H9 (cell line): Measurements from ENCODE around the gene CDK2AP2. TPM values are rescaled to one million over a fixed set of nuclear protein-coding genes. Genes with fewer than 3 reads are reported as not detected.
A peak's percentile ranks its signal among the peaks of the same experiment; 100 is the strongest.

Experiments used
- DNase-seq: peaks from one replicate; pipeline ENCODE4 v3.0.0-alpha.2; 2017
- H2AFZ ChIP-seq: one replicate; pipeline ENCODE4 v1.6.1; 2013; ENCODE audit warnings: mild to moderate bottlenecking, low read length, control low read depth, moderate library complexity
- H2AK5ac ChIP-seq: 2 replicates; pipeline ENCODE4 v1.6.1; 2013; ENCODE audit warnings: low read length, control low read depth, mixed read lengths; ENCODE audit not compliant: insufficient read length
- H2BK120ac ChIP-seq: one replicate; pipeline ENCODE4 v1.6.1; 2013; ENCODE audit warnings: low read depth, mild to moderate bottlenecking, low read length, control low read depth, inconsistent platforms; ENCODE audit not compliant: poor library complexity, severe bottlenecking
- H2BK12ac ChIP-seq: 2 replicates; pipeline ENCODE4 v1.6.1; 2013; ENCODE audit warnings: low read length, control low read depth, mixed read lengths, low read depth; ENCODE audit not compliant: insufficient read length
- H2BK15ac ChIP-seq: 2 replicates; pipeline ENCODE4 v1.6.1; 2013; ENCODE audit warnings: low read depth, low read length, control low read depth
- H2BK20ac ChIP-seq: one replicate; pipeline ENCODE4 v1.6.1; 2013; ENCODE audit warnings: low read depth, mild to moderate bottlenecking, low read length, control low read depth, inconsistent platforms; ENCODE audit not compliant: poor library complexity, severe bottlenecking
- H2BK5ac ChIP-seq: 2 replicates; pipeline ENCODE4 v1.6.1; 2013; ENCODE audit warnings: low read length, control low read depth, mixed read lengths; ENCODE audit not compliant: insufficient read length
- H3K14ac ChIP-seq: 2 replicates; pipeline ENCODE4 v1.6.1; 2013; ENCODE audit warnings: low read length, control low read depth; ENCODE audit not compliant: insufficient read depth
- H3K18ac ChIP-seq: 2 replicates; pipeline ENCODE4 v1.6.1; 2013; ENCODE audit warnings: low read depth, mild to moderate bottlenecking, mixed read lengths, low read length, control low read depth; ENCODE audit not compliant: insufficient read length
- H3K23ac ChIP-seq: 2 replicates; pipeline ENCODE4 v1.6.1; 2013; ENCODE audit warnings: low read length, control low read depth, mixed read lengths, low read depth; ENCODE audit not compliant: insufficient read length
- H3K23me2 ChIP-seq: 2 replicates; pipeline ENCODE4 v1.6.1; 2013; ENCODE audit warnings: low read depth, mild to moderate bottlenecking, mixed read lengths, low read length, control low read depth; ENCODE audit not compliant: insufficient read length, poor library complexity, severe bottlenecking
- H3K27ac ChIP-seq: 2 replicates; pipeline ENCODE4 v1.5.1; 2013; ENCODE audit warnings: low read length, control low read depth, mixed read lengths, low read depth; ENCODE audit not compliant: insufficient read length
- H3K27me3 ChIP-seq: 2 replicates; pipeline ENCODE4 v1.6.1; 2013; ENCODE audit warnings: low read length, control low read depth, inconsistent platforms; ENCODE audit not compliant: insufficient read depth
- H3K4ac ChIP-seq: 2 replicates; pipeline ENCODE4 v1.6.1; 2013; ENCODE audit warnings: low read depth, mild to moderate bottlenecking, control low read depth, inconsistent platforms, low read length, moderate library complexity
- H3K4me1 ChIP-seq: 2 replicates; pipeline ENCODE4 v1.6.1; 2013; ENCODE audit warnings: low read length, control low read depth, inconsistent platforms; ENCODE audit not compliant: insufficient read depth
- H3K4me2 ChIP-seq: 2 replicates; pipeline ENCODE4 v1.6.1; 2013; ENCODE audit warnings: low read length, control low read depth, mixed read lengths; ENCODE audit not compliant: insufficient read length, insufficient read depth
- H3K56ac ChIP-seq: 2 replicates; pipeline ENCODE4 v1.6.1; 2013; ENCODE audit warnings: low read depth, mild to moderate bottlenecking, mixed read lengths, low read length, control low read depth; ENCODE audit not compliant: insufficient read length
- H3K79me1 ChIP-seq: 2 replicates; pipeline ENCODE4 v1.6.1; 2013; ENCODE audit warnings: low read depth, mild to moderate bottlenecking, moderate library complexity, low read length, control low read depth, inconsistent platforms; ENCODE audit not compliant: insufficient read depth, poor library complexity, severe bottlenecking
- H3K79me2 ChIP-seq: 2 replicates; pipeline ENCODE4 v1.6.1; 2013; ENCODE audit warnings: low read length, control low read depth, inconsistent platforms; ENCODE audit not compliant: insufficient read depth
- H3K9ac ChIP-seq: 2 replicates; pipeline ENCODE4 v1.6.1; 2013; ENCODE audit warnings: low read length, control low read depth, mixed read lengths; ENCODE audit not compliant: insufficient read length; ENCODE audit errors: extremely low read depth
- H3K9me3 ChIP-seq: one replicate; pipeline ENCODE4 v1.6.1; 2013; ENCODE audit warnings: low read depth, low read length, inconsistent platforms; ENCODE audit not compliant: control insufficient read depth
- H3T11ph ChIP-seq: one replicate; pipeline ENCODE4 v1.6.1; 2013; ENCODE audit warnings: mild to moderate bottlenecking, low read length, control low read depth, inconsistent platforms
- H4K20me1 ChIP-seq: one replicate; pipeline ENCODE4 v1.6.1; 2013; ENCODE audit not compliant: control insufficient read depth, insufficient read length, insufficient read depth
- H4K5ac ChIP-seq: 2 replicates; pipeline ENCODE4 v1.6.1; 2013; ENCODE audit warnings: low read depth, mild to moderate bottlenecking, mixed read lengths, low read length, control low read depth; ENCODE audit not compliant: insufficient read length
- H4K8ac ChIP-seq: replicated peaks from 2 replicates; pipeline ENCODE4 v1.6.1; 2013; ENCODE audit warnings: low read length, control low read depth, mixed read lengths, low read depth; ENCODE audit not compliant: insufficient read length
- H4K91ac ChIP-seq: 2 replicates; pipeline ENCODE4 v1.6.1; 2013; ENCODE audit warnings: low read depth, mild to moderate bottlenecking, moderate library complexity, mixed read lengths, low read length, control low read depth; ENCODE audit not compliant: insufficient read length
- H3K27ac Mint-ChIP-seq, 3 experiments: 2 replicates in 2 of 3; 3 replicates in 1 of 3; pipeline ENCODE4 v1.8.0; 2020 to 2021; ENCODE audit warnings: mixed read lengths in 3 of 3, mild to moderate bottlenecking in 1 of 3, moderate library complexity in 1 of 3
- H3K27me3 Mint-ChIP-seq: 2 replicates; pipeline ENCODE4 v1.8.0; 2021; ENCODE audit warnings: low read depth, mild to moderate bottlenecking, moderate library complexity, mixed read lengths
- H3K36me3 Mint-ChIP-seq, 3 experiments: 2 replicates in 2 of 3; 3 replicates in 1 of 3; pipeline ENCODE4 v1.8.0; 2020 to 2021; ENCODE audit warnings: low read depth in 3 of 3, mixed read lengths in 3 of 3; ENCODE audit not compliant: insufficient read depth in 1 of 3
- H3K4me1 Mint-ChIP-seq, 2 experiments: 2 replicates each; pipeline ENCODE4 v1.8.0; 2020; ENCODE audit warnings: mixed read lengths in 2 of 2
- H3K4me3 Mint-ChIP-seq, 2 experiments: 2 replicates in 1 of 2; 3 replicates in 1 of 2; pipeline ENCODE4 v1.8.0; 2020 to 2021; ENCODE audit warnings: mild to moderate bottlenecking in 2 of 2, mixed read lengths in 2 of 2, moderate library complexity in 1 of 2
- H3K9me3 Mint-ChIP-seq, 2 experiments: 2 replicates in 1 of 2; 3 replicates in 1 of 2; pipeline ENCODE4 v1.8.0; 2020; ENCODE audit warnings: mild to moderate bottlenecking in 2 of 2, mixed read lengths in 2 of 2, moderate library complexity in 1 of 2
- CTCF ChIP-seq: fragments of 200-600 bp; sonication (generic); conservative IDR thresholded peaks from 3 replicates; pipeline ENCODE4 v1.8.0; 2021; ENCODE audit warnings: antibody characterized with exemption, mild to moderate bottlenecking
- WGBS: extraction: QIAGEN DNeasy Blood & Tissue Kit; methylation state at CpG from one replicate; pipeline ENCODE4 v1.1.7; 2013; ENCODE audit warnings: missing lambda C conversion rate, low lambda C conversion rate, mixed read lengths; ENCODE audit not compliant: insufficient read length; ENCODE audit errors: extremely low coverage; 5-methylcytosine and 5-hydroxymethylcytosine counted together
- total RNA-seq: library from RNA; stranded (reverse); gene quantifications from 2 replicates; pipeline ENCODE4 v1.2.1, GENCODE V29; 2021

The CDK2AP2 gene
- total RNA-seq, 1 experiment from 2014 or later = 36.1 TPM

DNA sequence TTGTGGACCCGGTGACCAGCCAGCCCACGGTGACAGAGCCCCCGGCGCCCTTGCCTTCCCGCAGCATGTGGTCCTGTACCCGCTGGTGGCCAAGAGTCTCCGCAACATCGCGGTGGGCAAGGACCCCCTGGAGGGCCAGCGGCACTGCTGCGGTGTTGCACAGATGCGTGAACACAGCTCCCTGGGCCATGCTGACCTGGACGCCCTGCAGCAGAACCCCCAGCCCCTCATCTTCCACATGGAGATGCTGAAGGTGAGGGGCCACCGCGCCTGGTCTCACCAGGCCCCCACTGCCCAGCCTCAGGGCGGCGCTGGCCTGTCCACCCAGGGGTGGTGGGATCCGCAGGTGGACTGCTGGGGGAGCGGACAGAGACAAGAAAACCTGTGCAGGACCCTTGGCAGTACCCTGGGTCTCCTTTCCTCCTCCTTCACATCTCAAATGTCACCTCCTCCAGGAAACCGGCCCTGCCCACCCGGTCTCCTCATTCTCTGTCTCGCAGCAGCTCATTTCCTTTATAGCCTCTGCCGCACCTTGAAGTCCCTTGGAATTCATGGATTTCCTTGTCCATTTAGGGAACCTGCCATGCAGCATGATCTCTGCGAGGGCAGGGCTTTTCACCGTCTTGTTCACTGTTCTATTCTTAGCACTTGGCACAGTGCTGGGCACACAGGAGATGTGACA, 18.6 kb downstream of the CDK2AP2 start:
- no peak overlapping the region for H2BK20ac ChIP-seq
- H3K4ac ChIP-seq = no peak overlapping the region
- Mint-ChIP-seq H3K9me3 (no peaks in the 10 kb centered on the region), H3K4me3 (no peak overlapping the region; a peak in 1 of 5 replicates), H3K4me1 (peaks cover 10 to 11% of the 10 kb centered on the region in 2 experiments), H3K36me3 (peaks cover 8 to 32% (median 20%) of the 10 kb centered on the region in 3 experiments; a peak in 6 of 7 replicates), H3K27ac (peak overlapping the region in 1 of 3 experiments; percentile 16; a peak in 1 of 7 replicates), H3K27me3 (peaks cover 3% of the 10 kb centered on the region)
- H3K18ac ChIP-seq = no peak overlapping the region
- no peaks in the 10 kb centered on the region for H3K79me2 ChIP-seq
- no peaks in the 10 kb centered on the region for H3K4me1 ChIP-seq
- no peak overlapping the region for H3K56ac ChIP-seq
- no peak overlapping the region for H2AK5ac ChIP-seq
- no peak overlapping the region for H3K4me2 ChIP-seq
- no peaks in the 10 kb centered on the region for H3K9me3 ChIP-seq
- no peak overlapping the region for H3K14ac ChIP-seq
- H2BK5ac ChIP-seq = no peak overlapping the region
- H2BK15ac ChIP-seq = no peak overlapping the region
- H4K5ac ChIP-seq = no peak overlapping the region
- no peak overlapping the region for H3K9ac ChIP-seq
- no peak overlapping the region for H3K27ac ChIP-seq
- H2BK12ac ChIP-seq = no peak overlapping the region
- no peak overlapping the region for H3K23ac ChIP-seq
- no peaks in the 10 kb centered on the region for H3K27me3 ChIP-seq
- no peaks in the 10 kb centered on the region for H4K20me1 ChIP-seq
- TF ChIP-seq CTCF = no peak
- WGBS = no CpG with 5 or more reads among the region's 25 CpGs
- H3T11ph ChIP-seq = no peak overlapping the region
- no peak overlapping the region for H2AFZ ChIP-seq
- H4K8ac ChIP-seq = no peak overlapping the region
- H2BK120ac ChIP-seq = no peak overlapping the region
- no peak overlapping the region for H4K91ac ChIP-seq
- no peaks in the 10 kb centered on the region for H3K79me1 ChIP-seq
- no peak for DNase-seq
- no peaks in the 10 kb centered on the region for H3K23me2 ChIP-seq
